A549 (cell line): ENCODE data around the gene LRIG2. TPM values are rescaled to one million over a fixed set of nuclear protein-coding genes. Genes with fewer than 3 reads are reported as not detected.

Experiments used
- ATAC-seq, 2 experiments: fragments of 200-7000 bp in 1 of 2; fragments of >200 bp in 1 of 2; cut with Nextera tagmentation in 1 of 2; cut with Tn5 transposase in 1 of 2; 3 replicates each; pipeline versions ENCODE4 v1.8.0 to v1.9.1; 2018 to 2020; ENCODE audit warnings: mild to moderate bottlenecking in 1 of 2, moderate library complexity in 1 of 2
- CTCF ChIA-PET: fragments of 300-600 bp; sonication (Branson Sonifier 250); formaldehyde crosslinking; extraction: SDS; loops from one replicate; lab custom pipeline; 2021; ENCODE audit warnings: antibody characterized with exemption, inconsistent platforms; lab: Yijun Ruan, JAX
- POLR2A ChIA-PET: fragments of 350-600 bp; formaldehyde crosslinking; extraction: SDS; loops from one replicate; lab custom pipeline; 2021; ENCODE audit warnings: antibody characterized with exemption, inconsistent platforms; lab: Yijun Ruan, JAX
- DNase-seq, 2 experiments: peaks; one replicate each; pipeline versions ENCODE4 v3.0.0 to v3.0.0-alpha.2; 2011 to 2016; ENCODE audit warnings: low read depth in 1 of 2, low spot score in 1 of 2
- FAIRE-seq: peaks from 2 replicates; lab custom pipeline; 2011; peaks lifted over from hg19 to GRCh38; lab: Jason Lieb, UNC
- H3K27ac ChIP-seq, 2 experiments: fragments of >200 bp; sonication (Bioruptor Twin); formaldehyde crosslinking; 3 replicates each; pipeline ENCODE4 v1.5.1; 2016 to 2017
- H3K4me1 ChIP-seq: fragments of >200 bp; sonication (Bioruptor Twin); formaldehyde crosslinking; 3 replicates; pipeline ENCODE4 v1.6.1; 2016
- H3K4me2 ChIP-seq: fragments of >200 bp; sonication (Bioruptor Twin); formaldehyde crosslinking; 3 replicates; pipeline ENCODE4 v1.6.1; 2016
- H3K4me3 ChIP-seq: fragments of >200 bp; sonication (Bioruptor Twin); formaldehyde crosslinking; 3 replicates; pipeline ENCODE4 v1.5.1; 2016
- H3K9me3 ChIP-seq: fragments of >200 bp; sonication (Bioruptor Twin); formaldehyde crosslinking; 3 replicates; pipeline ENCODE4 v1.6.1; 2016
- CBX2 ChIP-seq: fragments of 200-600 bp; sonication (generic); IDR thresholded peaks from 2 replicates; pipeline ENCODE4 v1.6.1; 2016; ENCODE audit warnings: low read depth, mild to moderate bottlenecking, borderline replicate concordance
- CEBPB ChIP-seq, 2 experiments: fragments of >200 bp in 1 of 2; sonication (Bioruptor Twin) in 1 of 2; formaldehyde crosslinking in 1 of 2; IDR thresholded peaks; 2 replicates each; pipeline ENCODE4 v1.6.1; 2012 to 2016
- CHD2 ChIP-seq: fragments of 150-350 bp; IDR thresholded peaks from 2 replicates; pipeline ENCODE4 v1.6.1; 2014; ENCODE audit warnings: low read length; ENCODE audit not compliant: partially characterized antibody
- ESRRA ChIP-seq: fragments of 150-350 bp; IDR thresholded peaks from 2 replicates; pipeline ENCODE4 v1.6.1; 2014; ENCODE audit warnings: mild to moderate bottlenecking, low read length, borderline replicate concordance
- FOSB ChIP-seq: fragments of 250-450 bp; sonication (Bioruptor Pico); IDR thresholded peaks from 2 replicates; pipeline ENCODE4 v1.5.0; 2020; ENCODE audit warnings: mild to moderate bottlenecking, moderate library complexity
- HOXB5 ChIP-seq: fragments of 250-450 bp; sonication (Bioruptor Pico); IDR thresholded peaks from 2 replicates; pipeline ENCODE4 v1.5.0; 2020; ENCODE audit warnings: mild to moderate bottlenecking, moderate library complexity
- JUNB ChIP-seq: fragments of >200 bp; sonication (Bioruptor Twin); formaldehyde crosslinking; IDR thresholded peaks from 2 replicates; pipeline ENCODE4 v1.6.1; 2016
- MAFK ChIP-seq: fragments of 450-650 bp; IDR thresholded peaks from 2 replicates; pipeline ENCODE4 v1.6.1; 2014; ENCODE audit not compliant: partially characterized antibody
- MAZ ChIP-seq: fragments of 150-350 bp; IDR thresholded peaks from 2 replicates; pipeline ENCODE4 v1.6.1; 2014; ENCODE audit warnings: antibody characterized with exemption, low read depth, low read length, borderline replicate concordance
- NPAS2 ChIP-seq: fragments of 250-450 bp; sonication (Bioruptor Pico); IDR thresholded peaks from 2 replicates; pipeline ENCODE4 v1.8.0; 2022; ENCODE audit warnings: mild to moderate bottlenecking, moderate library complexity, borderline replicate concordance
- NR3C1 ChIP-seq: fragments of >200 bp; sonication (Bioruptor Twin); formaldehyde crosslinking; IDR thresholded peaks from 3 replicates; pipeline ENCODE4 v1.6.1; 2017
- POLR2A ChIP-seq: IDR thresholded peaks from 2 replicates; pipeline ENCODE4 v1.6.1; 2012; ENCODE audit warnings: mild to moderate bottlenecking, low read length
- RARB ChIP-seq: fragments of 250-450 bp; sonication (Bioruptor Pico); IDR thresholded peaks from 2 replicates; pipeline ENCODE4 v1.8.0; 2021; ENCODE audit warnings: mild to moderate bottlenecking, moderate library complexity
- RCOR1 ChIP-seq: fragments of 150-350 bp; IDR thresholded peaks from 2 replicates; pipeline ENCODE4 v1.6.1; 2014; ENCODE audit warnings: antibody characterized with exemption, low read length, low read depth
- RFX5 ChIP-seq: fragments of 450-650 bp; IDR thresholded peaks from 2 replicates; pipeline ENCODE4 v1.7.1; 2014; ENCODE audit warnings: antibody characterized with exemption, mild to moderate bottlenecking, moderate library complexity
- RNF2 ChIP-seq: fragments of 200-600 bp; sonication (generic); IDR thresholded peaks from 2 replicates; pipeline ENCODE4 v1.6.1; 2016; ENCODE audit warnings: low read depth, mild to moderate bottlenecking, antibody characterized with exemption, moderate library complexity, borderline replicate concordance
- TFCP2L1 ChIP-seq: fragments of 250-450 bp; sonication (Bioruptor Pico); IDR thresholded peaks from 2 replicates; pipeline ENCODE4 v1.5.0; 2021; ENCODE audit warnings: mild to moderate bottlenecking
- ZFP36 ChIP-seq: fragments of 450-650 bp; IDR thresholded peaks from 2 replicates; pipeline ENCODE4 v1.6.1; 2014; ENCODE audit warnings: borderline replicate concordance; ENCODE audit not compliant: partially characterized antibody
- ZSCAN20 ChIP-seq: fragments of 250-450 bp; sonication (Bioruptor Pico); IDR thresholded peaks from 2 replicates; pipeline ENCODE4 v1.8.0; 2022; ENCODE audit warnings: mild to moderate bottlenecking, moderate library complexity
- WGBS: methylation state at CpG from one replicate; pipeline ENCODE4 v1.1.6; 2017; ENCODE audit errors: missing lambda C conversion rate; 5-methylcytosine and 5-hydroxymethylcytosine counted together
- polyA plus RNA-seq, 4 experiments: library from polyadenylated mRNA; depleted of rRNA in 3 of 4; stranded (reverse); fragments of >200 nt; fragmentation: RNase III in 1 of 4; extraction: RNeasy Plus Mini Kit Qiagen cat#74134 plus additional on column Dnase treatment in 1 of 4; gene quantifications; 2 replicates in 3 of 4; 3 replicates in 1 of 4; pipeline ENCODE4 v1.2.3, GENCODE V29; 2011 to 2017
- TF ChIP-seq, protein P1 (sequence below): fragments of >200 bp; sonication (Bioruptor Twin); formaldehyde crosslinking; IDR thresholded peaks from 3 replicates; pipeline ENCODE4 v1.5.1; 2016
- TF ChIP-seq, protein P2 (sequence below): fragments of 250-450 bp; sonication (Bioruptor Pico); IDR thresholded peaks from 2 replicates; pipeline ENCODE4 v1.5.0; 2021; ENCODE audit warnings: mild to moderate bottlenecking, moderate library complexity, borderline replicate concordance
- TF ChIP-seq, protein P3 (sequence below): fragments of 150-350 bp; IDR thresholded peaks from 2 replicates; pipeline ENCODE4 v1.6.1; 2014; ENCODE audit warnings: low read depth, mild to moderate bottlenecking, low read length
- TF ChIP-seq, protein P4 (sequence below): fragments of >200 bp; sonication (Bioruptor Twin); formaldehyde crosslinking; IDR thresholded peaks from 3 replicates; pipeline ENCODE4 v1.6.1; 2016

Gene LRIG2
- polyA plus RNA-seq, 2 of the 4 experiments (the other 2 are of a cell fraction) = 3.0 to 7.4 TPM

DNA sequence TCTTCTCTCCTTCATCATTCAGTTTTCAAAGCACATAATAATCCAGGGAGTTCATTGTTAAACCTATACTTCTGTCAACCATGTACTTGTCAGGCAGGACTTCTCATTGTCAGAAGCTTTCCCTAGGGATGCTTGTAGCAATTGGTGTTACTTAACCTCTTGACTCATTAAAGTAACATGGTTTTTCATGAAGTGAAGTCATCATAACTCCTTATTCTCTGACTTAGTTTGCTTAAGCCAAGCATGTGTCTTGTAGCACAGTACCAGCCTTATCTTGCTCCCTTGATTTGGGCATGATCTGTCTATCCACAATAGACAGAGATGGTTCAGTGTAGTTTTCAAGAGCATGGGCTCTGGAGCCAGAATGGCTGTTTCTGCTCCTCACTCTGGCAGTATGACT, 45.3 kb downstream of the LRIG2 start:
- ChIA-PET CTCF (no interaction called here), POLR2A (no interaction called here)
- TF ChIP-seq RCOR1 (no peak), CBX2 (no peak), ZSCAN20 (no peak), HOXB5 (no peak)
- TF ChIP-seq, protein P1, sequence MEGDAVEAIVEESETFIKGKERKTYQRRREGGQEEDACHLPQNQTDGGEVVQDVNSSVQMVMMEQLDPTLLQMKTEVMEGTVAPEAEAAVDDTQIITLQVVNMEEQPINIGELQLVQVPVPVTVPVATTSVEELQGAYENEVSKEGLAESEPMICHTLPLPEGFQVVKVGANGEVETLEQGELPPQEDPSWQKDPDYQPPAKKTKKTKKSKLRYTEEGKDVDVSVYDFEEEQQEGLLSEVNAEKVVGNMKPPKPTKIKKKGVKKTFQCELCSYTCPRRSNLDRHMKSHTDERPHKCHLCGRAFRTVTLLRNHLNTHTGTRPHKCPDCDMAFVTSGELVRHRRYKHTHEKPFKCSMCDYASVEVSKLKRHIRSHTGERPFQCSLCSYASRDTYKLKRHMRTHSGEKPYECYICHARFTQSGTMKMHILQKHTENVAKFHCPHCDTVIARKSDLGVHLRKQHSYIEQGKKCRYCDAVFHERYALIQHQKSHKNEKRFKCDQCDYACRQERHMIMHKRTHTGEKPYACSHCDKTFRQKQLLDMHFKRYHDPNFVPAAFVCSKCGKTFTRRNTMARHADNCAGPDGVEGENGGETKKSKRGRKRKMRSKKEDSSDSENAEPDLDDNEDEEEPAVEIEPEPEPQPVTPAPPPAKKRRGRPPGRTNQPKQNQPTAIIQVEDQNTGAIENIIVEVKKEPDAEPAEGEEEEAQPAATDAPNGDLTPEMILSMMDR = no peak
- TF ChIP-seq, all 56 proteins: peak for 0
- no peak overlapping the region for H3K4me2 ChIP-seq
- H3K27ac ChIP-seq = no peak overlapping the region
- no peak for DNase-seq
- no peaks in the 10 kb centered on the region for H3K4me1 ChIP-seq
- no peak for FAIRE-seq
- ATAC-seq = no peak
- no peak overlapping the region for H3K4me3 ChIP-seq
- no peaks in the 10 kb centered on the region for H3K9me3 ChIP-seq

DNA sequence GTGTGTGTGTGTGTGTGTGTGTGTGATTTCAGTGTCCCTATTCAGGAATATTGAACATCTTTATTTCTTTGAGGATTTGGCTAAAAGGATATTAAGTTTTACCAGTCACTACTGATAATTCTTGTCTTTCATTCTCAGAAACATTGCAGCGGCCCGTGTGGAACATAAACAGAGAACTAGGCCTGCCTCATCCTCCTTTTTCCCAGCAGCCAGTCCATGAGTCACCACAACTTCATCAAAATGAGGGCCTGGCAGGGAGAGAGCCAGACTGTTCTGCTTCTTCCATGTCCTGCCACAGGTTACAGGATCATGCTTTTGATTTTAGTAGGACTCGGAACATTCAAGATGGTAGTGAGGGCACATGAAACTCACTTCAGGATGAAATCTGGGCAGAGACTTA, 50.7 kb downstream of the LRIG2 start:
- Histone ChIP-seq H3K9me3 (no peaks in the 10 kb centered on the region), H3K4me2 (no peak overlapping the region), H3K4me3 (no peak overlapping the region), H3K27ac (no peak overlapping the region), H3K4me1 (no peaks in the 10 kb centered on the region)
- 95% methylated on average over 3 of the region's 3 CpGs for WGBS
- TF ChIP-seq NR3C1 (no peak), ZFP36 (no peak), ZSCAN20 (no peak), RARB (CRISPR knock-in tag) (no peak), POLR2A (no peak)
- TF ChIP-seq, protein P2, sequence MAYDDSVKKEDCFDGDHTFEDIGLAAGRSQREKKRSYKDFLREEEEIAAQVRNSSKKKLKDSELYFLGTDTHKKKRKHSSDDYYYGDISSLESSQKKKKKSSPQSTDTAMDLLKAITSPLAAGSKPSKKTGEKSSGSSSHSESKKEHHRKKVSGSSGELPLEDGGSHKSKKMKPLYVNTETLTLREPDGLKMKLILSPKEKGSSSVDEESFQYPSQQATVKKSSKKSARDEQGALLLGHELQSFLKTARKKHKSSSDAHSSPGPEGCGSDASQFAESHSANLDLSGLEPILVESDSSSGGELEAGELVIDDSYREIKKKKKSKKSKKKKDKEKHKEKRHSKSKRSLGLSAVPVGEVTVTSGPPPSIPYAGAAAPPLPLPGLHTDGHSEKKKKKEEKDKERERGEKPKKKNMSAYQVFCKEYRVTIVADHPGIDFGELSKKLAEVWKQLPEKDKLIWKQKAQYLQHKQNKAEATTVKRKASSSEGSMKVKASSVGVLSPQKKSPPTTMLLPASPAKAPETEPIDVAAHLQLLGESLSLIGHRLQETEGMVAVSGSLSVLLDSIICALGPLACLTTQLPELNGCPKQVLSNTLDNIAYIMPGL (CRISPR knock-in tag) = no peak
- POLR2A ChIA-PET = no interaction called here
- no peak for FAIRE-seq
- no peak for ATAC-seq
- no peak for DNase-seq
- CTCF ChIA-PET = no interaction called here

DNA sequence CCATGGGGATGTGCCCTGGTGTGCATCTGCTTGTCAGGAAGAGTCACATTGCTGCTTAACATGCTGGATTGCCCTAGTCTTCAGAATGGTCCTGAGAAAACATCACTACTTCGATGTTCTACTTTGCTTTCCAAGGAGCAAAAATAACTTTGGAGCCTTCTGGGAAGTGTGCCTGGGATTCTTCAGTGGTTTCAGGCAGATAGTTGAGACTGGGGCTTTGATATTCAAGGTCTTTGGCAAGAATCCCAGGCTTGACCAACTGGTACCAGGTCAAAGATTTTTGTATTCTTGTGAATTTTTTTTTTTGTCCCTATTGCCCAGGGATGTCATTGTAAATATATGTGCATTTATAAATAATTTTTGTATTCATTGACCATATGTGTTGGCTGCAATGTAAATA, 51.4 kb downstream of the LRIG2 start:
- CTCF ChIA-PET = no interaction called here

More for the DNA sequence above, 51.4 kb downstream of the LRIG2 start:
- FAIRE-seq = no peak
- H3K9me3 ChIP-seq = no peaks in the 10 kb centered on the region
- H3K4me3 ChIP-seq = no peak overlapping the region
- TF ChIP-seq TFCP2L1 (CRISPR knock-in tag) (no peak), NPAS2 (CRISPR knock-in tag) (no peak), RFX5 (no peak), CHD2 (no peak), RARB (CRISPR knock-in tag) (no peak), FOSB (no peak), JUNB (no peak), MAZ (no peak), CEBPB (IDR thresholded peaks at IDR 0.05) (no peak), RNF2 (no peak), MAFK (no peak), ZSCAN20 (no peak), ESRRA (no peak)
- TF ChIP-seq, protein P3, sequence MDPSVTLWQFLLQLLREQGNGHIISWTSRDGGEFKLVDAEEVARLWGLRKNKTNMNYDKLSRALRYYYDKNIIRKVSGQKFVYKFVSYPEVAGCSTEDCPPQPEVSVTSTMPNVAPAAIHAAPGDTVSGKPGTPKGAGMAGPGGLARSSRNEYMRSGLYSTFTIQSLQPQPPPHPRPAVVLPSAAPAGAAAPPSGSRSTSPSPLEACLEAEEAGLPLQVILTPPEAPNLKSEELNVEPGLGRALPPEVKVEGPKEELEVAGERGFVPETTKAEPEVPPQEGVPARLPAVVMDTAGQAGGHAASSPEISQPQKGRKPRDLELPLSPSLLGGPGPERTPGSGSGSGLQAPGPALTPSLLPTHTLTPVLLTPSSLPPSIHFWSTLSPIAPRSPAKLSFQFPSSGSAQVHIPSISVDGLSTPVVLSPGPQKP = no peak
- TF ChIP-seq, protein P4, sequence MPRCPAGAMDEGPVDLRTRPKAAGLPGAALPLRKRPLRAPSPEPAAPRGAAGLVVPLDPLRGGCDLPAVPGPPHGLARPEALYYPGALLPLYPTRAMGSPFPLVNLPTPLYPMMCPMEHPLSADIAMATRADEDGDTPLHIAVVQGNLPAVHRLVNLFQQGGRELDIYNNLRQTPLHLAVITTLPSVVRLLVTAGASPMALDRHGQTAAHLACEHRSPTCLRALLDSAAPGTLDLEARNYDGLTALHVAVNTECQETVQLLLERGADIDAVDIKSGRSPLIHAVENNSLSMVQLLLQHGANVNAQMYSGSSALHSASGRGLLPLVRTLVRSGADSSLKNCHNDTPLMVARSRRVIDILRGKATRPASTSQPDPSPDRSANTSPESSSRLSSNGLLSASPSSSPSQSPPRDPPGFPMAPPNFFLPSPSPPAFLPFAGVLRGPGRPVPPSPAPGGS = no peak
- 73% methylated on average over 1 of the region's 1 CpG for WGBS
- no peak for DNase-seq
- no peak for ATAC-seq
- no peak overlapping the region for H3K27ac ChIP-seq
- no peaks in the 10 kb centered on the region for H3K4me1 ChIP-seq
- POLR2A ChIA-PET = no interaction called here
- H3K4me2 ChIP-seq = no peak overlapping the region
